Peyer's patch (tissue), 4 donors: ENCODE measurements around the gene SLC6A14.

Source experiments
- CTCF ChIP-seq, 6 experiments: fragments of 450-650 bp in 4 of 6; fragments of 200-600 bp in 2 of 6; sonication (generic) in 1 of 6; IDR thresholded peaks; one replicate each; pipeline ENCODE4 v1.5.1; 2017 to 2019; ENCODE audit warnings: antibody characterized with exemption in 6 of 6, mild to moderate bottlenecking in 3 of 6, moderate library complexity in 1 of 6
- POLR2A ChIP-seq, 2 donors: fragments of 450-650 bp; IDR thresholded peaks; one replicate each; pipeline ENCODE4 v1.5.1; 2017; ENCODE audit warnings: antibody characterized with exemption in 2 of 2, mild to moderate bottlenecking in 2 of 2, moderate library complexity in 2 of 2

- TF ChIP-seq CTCF (IDR thresholded peaks at IDR 0.05) (no peak), POLR2A (IDR thresholded peaks at IDR 0.05) (no peak)
These were observed 19.2 kb upstream of the SLC6A14 start for GRCh38 chrX:116417214-116417613.
